ENCODE measurements around the gene ECM2. TPM values are rescaled to one million over a fixed set of nuclear protein-coding genes. Genes with fewer than 3 reads are reported as not detected.

Gene ECM2
- polyA plus RNA-seq, 1 of the 3 experiments (the other 2 are of a cell fraction), result 0.20 TPM

DNA sequence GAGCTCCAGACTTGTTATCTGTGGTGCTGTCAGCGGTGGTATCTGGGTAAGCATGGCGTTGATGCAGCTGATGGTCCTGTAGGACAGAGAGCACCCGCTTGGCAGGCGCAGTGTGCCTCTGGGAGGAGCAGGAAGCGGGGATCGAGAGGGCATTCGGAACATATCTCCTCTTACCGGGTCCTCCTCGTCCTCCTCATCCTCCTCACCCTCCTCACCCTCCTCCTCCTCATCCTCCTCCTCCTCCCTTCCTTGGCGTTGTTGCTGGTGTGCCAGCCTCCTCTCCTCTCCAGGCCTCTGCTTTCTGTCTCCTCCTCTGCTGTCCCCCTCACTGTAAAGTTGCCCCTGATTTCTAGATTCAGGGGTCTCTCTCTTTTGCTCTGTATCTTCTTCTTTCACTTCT lies 21.2 kb downstream of the ECM2 start:
- WGBS (ENCODE audit: low lambda C conversion rate), result 91% methylated on average over 10 of the region's 10 CpGs
- CTCF ChIA-PET, result interaction anchor here (0.6 kb wide), 1 partner anchor 19 kb away, joined by 3 read pairs; no protein-coding TSS in a partner anchor
- Histone ChIP-seq H3K9ac (no peak overlapping the region), H3K79me2 (ENCODE audit: insufficient read depth) (no peaks in the 10 kb centered on the region), H3K9me3 (no peaks in the 10 kb centered on the region), H3K4me1 (ENCODE audit: control insufficient read depth in 1 of 2, insufficient read depth in 2 of 2, low read depth in 1 of 2, low read length in 1 of 2) (peaks cover 0 to 7% of the 10 kb centered on the region in 2 experiments; a peak in 1 of 4 replicates), H3K36me3 (replicated peaks in 1 of 2; ENCODE audit: control insufficient read depth in 1 of 2, insufficient read depth in 2 of 2, low read length in 1 of 2) (no peaks in the 10 kb centered on the region), H3K27me3 (ENCODE audit: insufficient read depth) (no peaks in the 10 kb centered on the region), H3K27ac (ENCODE audit: low read depth in 2 of 2, low read length in 1 of 2) (no peak overlapping the region), H3K4me3 (ENCODE audit: low read depth in 2 of 2, low read length in 1 of 2) (no peak overlapping the region), H4K20me1 (ENCODE audit: insufficient read depth) (no peaks in the 10 kb centered on the region), H2AFZ (ENCODE audit: low read depth) (no peak overlapping the region), H3F3A (replicated peaks; ENCODE audit: insufficient read depth) (no peaks in the 10 kb centered on the region), H3K9me2 (no peaks in the 10 kb centered on the region), H3K4me2 (no peak overlapping the region)
- DNase-seq, result no peak
- TF ChIP-seq TCF12 (IDR thresholded peaks at IDR 0.05), result no peak
- no peak for TF ChIP-seq NRF1 (IDR thresholded peaks at IDR 0.05; ENCODE audit: low read depth, low read length)
- TF ChIP-seq, protein P1, sequence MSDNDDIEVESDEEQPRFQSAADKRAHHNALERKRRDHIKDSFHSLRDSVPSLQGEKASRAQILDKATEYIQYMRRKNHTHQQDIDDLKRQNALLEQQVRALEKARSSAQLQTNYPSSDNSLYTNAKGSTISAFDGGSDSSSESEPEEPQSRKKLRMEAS (IDR thresholded peaks at IDR 0.05; ENCODE audit: low read depth), result no peak
- TF ChIP-seq CHD2 (IDR thresholded peaks at IDR 0.05; ENCODE audit: low read length, partially characterized antibody), result no peak
- TF ChIP-seq, protein P2, sequence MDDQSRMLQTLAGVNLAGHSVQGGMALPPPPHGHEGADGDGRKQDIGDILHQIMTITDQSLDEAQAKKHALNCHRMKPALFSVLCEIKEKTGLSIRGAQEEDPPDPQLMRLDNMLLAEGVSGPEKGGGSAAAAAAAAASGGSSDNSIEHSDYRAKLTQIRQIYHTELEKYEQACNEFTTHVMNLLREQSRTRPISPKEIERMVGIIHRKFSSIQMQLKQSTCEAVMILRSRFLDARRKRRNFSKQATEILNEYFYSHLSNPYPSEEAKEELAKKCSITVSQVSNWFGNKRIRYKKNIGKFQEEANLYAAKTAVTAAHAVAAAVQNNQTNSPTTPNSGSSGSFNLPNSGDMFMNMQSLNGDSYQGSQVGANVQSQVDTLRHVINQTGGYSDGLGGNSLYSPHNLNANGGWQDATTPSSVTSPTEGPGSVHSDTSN (IDR thresholded peaks at IDR 0.05), result no peak
- no peak for TF ChIP-seq RCOR1 (IDR thresholded peaks at IDR 0.05; ENCODE audit: low read length)
- TF ChIP-seq RFX5 (IDR thresholded peaks at IDR 0.05; ENCODE audit: low read length), result no peak
- no peak for TF ChIP-seq POLR2AphosphoS5 (IDR thresholded peaks at IDR 0.05; ENCODE audit: low read depth, low read length)
- TF ChIP-seq FOSL2 (IDR thresholded peaks at IDR 0.05; ENCODE audit: borderline replicate concordance, low read depth), result no peak
- no peak for TF ChIP-seq FOXM1 (IDR thresholded peaks at IDR 0.05; ENCODE audit: low read depth)
- TF ChIP-seq, protein P3, sequence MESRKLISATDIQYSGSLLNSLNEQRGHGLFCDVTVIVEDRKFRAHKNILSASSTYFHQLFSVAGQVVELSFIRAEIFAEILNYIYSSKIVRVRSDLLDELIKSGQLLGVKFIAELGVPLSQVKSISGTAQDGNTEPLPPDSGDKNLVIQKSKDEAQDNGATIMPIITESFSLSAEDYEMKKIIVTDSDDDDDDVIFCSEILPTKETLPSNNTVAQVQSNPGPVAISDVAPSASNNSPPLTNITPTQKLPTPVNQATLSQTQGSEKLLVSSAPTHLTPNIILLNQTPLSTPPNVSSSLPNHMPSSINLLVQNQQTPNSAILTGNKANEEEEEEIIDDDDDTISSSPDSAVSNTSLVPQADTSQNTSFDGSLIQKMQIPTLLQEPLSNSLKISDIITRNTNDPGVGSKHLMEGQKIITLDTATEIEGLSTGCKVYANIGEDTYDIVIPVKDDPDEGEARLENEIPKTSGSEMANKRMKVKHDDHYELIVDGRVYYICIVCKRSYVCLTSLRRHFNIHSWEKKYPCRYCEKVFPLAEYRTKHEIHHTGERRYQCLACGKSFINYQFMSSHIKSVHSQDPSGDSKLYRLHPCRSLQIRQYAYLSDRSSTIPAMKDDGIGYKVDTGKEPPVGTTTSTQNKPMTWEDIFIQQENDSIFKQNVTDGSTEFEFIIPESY (IDR thresholded peaks at IDR 0.05; ENCODE audit: borderline replicate concordance, low read depth), result no peak
- TF ChIP-seq MXI1 (IDR thresholded peaks at IDR 0.05; ENCODE audit: low read depth, low read length), result no peak
- no peak for TF ChIP-seq MEF2A (IDR thresholded peaks at IDR 0.05; ENCODE audit: borderline replicate concordance, low read depth)
- TF ChIP-seq YY1 (IDR thresholded peaks at IDR 0.05; ENCODE audit: low read depth), result no peak
- TF ChIP-seq, protein P4, sequence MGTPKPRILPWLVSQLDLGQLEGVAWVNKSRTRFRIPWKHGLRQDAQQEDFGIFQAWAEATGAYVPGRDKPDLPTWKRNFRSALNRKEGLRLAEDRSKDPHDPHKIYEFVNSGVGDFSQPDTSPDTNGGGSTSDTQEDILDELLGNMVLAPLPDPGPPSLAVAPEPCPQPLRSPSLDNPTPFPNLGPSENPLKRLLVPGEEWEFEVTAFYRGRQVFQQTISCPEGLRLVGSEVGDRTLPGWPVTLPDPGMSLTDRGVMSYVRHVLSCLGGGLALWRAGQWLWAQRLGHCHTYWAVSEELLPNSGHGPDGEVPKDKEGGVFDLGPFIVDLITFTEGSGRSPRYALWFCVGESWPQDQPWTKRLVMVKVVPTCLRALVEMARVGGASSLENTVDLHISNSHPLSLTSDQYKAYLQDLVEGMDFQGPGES (IDR thresholded peaks at IDR 0.05; ENCODE audit: low read depth, low read length), result no peak
- no peak for TF ChIP-seq NFIC (IDR thresholded peaks at IDR 0.05; ENCODE audit: borderline replicate concordance)
- no peak for TF ChIP-seq JUND (IDR thresholded peaks at IDR 0.05)
- TF ChIP-seq, protein P5, sequence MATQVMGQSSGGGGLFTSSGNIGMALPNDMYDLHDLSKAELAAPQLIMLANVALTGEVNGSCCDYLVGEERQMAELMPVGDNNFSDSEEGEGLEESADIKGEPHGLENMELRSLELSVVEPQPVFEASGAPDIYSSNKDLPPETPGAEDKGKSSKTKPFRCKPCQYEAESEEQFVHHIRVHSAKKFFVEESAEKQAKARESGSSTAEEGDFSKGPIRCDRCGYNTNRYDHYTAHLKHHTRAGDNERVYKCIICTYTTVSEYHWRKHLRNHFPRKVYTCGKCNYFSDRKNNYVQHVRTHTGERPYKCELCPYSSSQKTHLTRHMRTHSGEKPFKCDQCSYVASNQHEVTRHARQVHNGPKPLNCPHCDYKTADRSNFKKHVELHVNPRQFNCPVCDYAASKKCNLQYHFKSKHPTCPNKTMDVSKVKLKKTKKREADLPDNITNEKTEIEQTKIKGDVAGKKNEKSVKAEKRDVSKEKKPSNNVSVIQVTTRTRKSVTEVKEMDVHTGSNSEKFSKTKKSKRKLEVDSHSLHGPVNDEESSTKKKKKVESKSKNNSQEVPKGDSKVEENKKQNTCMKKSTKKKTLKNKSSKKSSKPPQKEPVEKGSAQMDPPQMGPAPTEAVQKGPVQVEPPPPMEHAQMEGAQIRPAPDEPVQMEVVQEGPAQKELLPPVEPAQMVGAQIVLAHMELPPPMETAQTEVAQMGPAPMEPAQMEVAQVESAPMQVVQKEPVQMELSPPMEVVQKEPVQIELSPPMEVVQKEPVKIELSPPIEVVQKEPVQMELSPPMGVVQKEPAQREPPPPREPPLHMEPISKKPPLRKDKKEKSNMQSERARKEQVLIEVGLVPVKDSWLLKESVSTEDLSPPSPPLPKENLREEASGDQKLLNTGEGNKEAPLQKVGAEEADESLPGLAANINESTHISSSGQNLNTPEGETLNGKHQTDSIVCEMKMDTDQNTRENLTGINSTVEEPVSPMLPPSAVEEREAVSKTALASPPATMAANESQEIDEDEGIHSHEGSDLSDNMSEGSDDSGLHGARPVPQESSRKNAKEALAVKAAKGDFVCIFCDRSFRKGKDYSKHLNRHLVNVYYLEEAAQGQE (IDR thresholded peaks at IDR 0.05; ENCODE audit: low read depth, low read length), result no peak
- no peak for TF ChIP-seq FOXJ3 (CRISPR knock-in tag; IDR thresholded peaks at IDR 0.05)
- POLR2A ChIA-PET, result no interaction called here

Data from SK-N-SH (cell line).